H1 (cell line): ENCODE measurements around the gene OTX2. TPM values are rescaled to one million over a fixed set of nuclear protein-coding genes. Genes with fewer than 3 reads are reported as not detected.

Experiments used
- CTCF ChIA-PET: fragments of 300-600 bp; sonication (Branson Sonifier 250); formaldehyde crosslinking; loops from one replicate; lab custom pipeline; 2021; ENCODE audit not compliant: partially characterized antibody; lab: Charles Lee
- POLR2A ChIA-PET: fragments of 300-600 bp; sonication (Branson Sonifier 250); formaldehyde crosslinking; loops from one replicate; lab custom pipeline; 2021; ENCODE audit warnings: inconsistent platforms; ENCODE audit not compliant: partially characterized antibody; lab: Charles Lee
- DNase-seq, 2 experiments: peaks; one replicate each; pipeline versions ENCODE4 v3.0.0 to v3.0.0-alpha.2; 2010 to 2022; ENCODE audit warnings: low spot score in 2 of 2, low read depth in 1 of 2, mixed read lengths in 1 of 2
- FAIRE-seq: peaks from 2 replicates; lab custom pipeline; 2011; peaks lifted over from hg19 to GRCh38; lab: Jason Lieb, UNC
- H2AFZ ChIP-seq: 2 replicates; pipeline ENCODE4 v1.8.1; 2012; ENCODE audit warnings: low read length, inconsistent platforms
- H2AK5ac ChIP-seq: 2 replicates; pipeline ENCODE4 v1.6.1; 2013; ENCODE audit warnings: low read depth, low read length
- H2BK120ac ChIP-seq: replicated peaks from 2 replicates; pipeline ENCODE3; 2013; ENCODE audit warnings: low read depth, low read length, inconsistent platforms
- H2BK12ac ChIP-seq: 2 replicates; pipeline ENCODE4 v1.6.1; 2013; ENCODE audit warnings: low read depth, low read length
- H2BK15ac ChIP-seq: 2 replicates; pipeline ENCODE4 v1.6.1; 2013; ENCODE audit warnings: low read length
- H2BK20ac ChIP-seq: 2 replicates; pipeline ENCODE4 v1.6.1; 2013; ENCODE audit warnings: low read length
- H2BK5ac ChIP-seq: 2 replicates; pipeline ENCODE4 v1.6.1; 2013; ENCODE audit warnings: low read depth, low read length
- H3K14ac ChIP-seq: 2 replicates; pipeline ENCODE4 v1.6.1; 2013; ENCODE audit warnings: inconsistent platforms; ENCODE audit not compliant: insufficient read length
- H3K18ac ChIP-seq: 2 replicates; pipeline ENCODE4 v1.6.1; 2013; ENCODE audit warnings: low read length; ENCODE audit errors: extremely low read depth
- H3K23ac ChIP-seq: 2 replicates; pipeline ENCODE4 v1.6.1; 2013; ENCODE audit warnings: inconsistent platforms; ENCODE audit not compliant: insufficient read length
- H3K23me2 ChIP-seq: 2 replicates; pipeline ENCODE4 v1.6.1; 2013; ENCODE audit warnings: low read depth, low read length
- H3K27ac ChIP-seq: 2 replicates; pipeline ENCODE4 v1.6.1; 2011; ENCODE audit warnings: low read depth, low read length, inconsistent platforms
- H3K27me3 ChIP-seq, 4 experiments: replicated peaks in 1 of 4; 1 replicate in 1 of 4; 2 replicates in 3 of 4; pipeline versions ENCODE4 v1.6.1 to v1.8.1; 2011 to 2013; ENCODE audit warnings: low read length in 3 of 4, mild to moderate bottlenecking in 3 of 4, inconsistent platforms in 2 of 4, mixed read lengths in 2 of 4, moderate library complexity in 1 of 4; ENCODE audit not compliant: control insufficient read depth in 3 of 4, insufficient read depth in 3 of 4; ENCODE audit errors: extremely low read depth in 1 of 4
- H3K36me3 ChIP-seq, 4 experiments: 2 replicates each; pipeline versions ENCODE4 v1.6.1 to v1.8.1; 2011 to 2013; ENCODE audit warnings: mild to moderate bottlenecking in 4 of 4, low read length in 3 of 4, moderate library complexity in 2 of 4, control low read depth in 1 of 4, inconsistent platforms in 1 of 4; ENCODE audit not compliant: insufficient read depth in 4 of 4, control insufficient read depth in 2 of 4
- H3K4ac ChIP-seq: replicated peaks from 2 replicates; pipeline ENCODE3; 2013; ENCODE audit warnings: low read length, low read depth, mixed read lengths, inconsistent platforms; ENCODE audit not compliant: insufficient read length
- H3K4me1 ChIP-seq, 4 experiments: replicated peaks in 1 of 4; 1 replicate in 1 of 4; 2 replicates in 3 of 4; pipeline versions ENCODE4 v1.6.1 to v1.8.1; 2011 to 2013; ENCODE audit warnings: low read length in 3 of 4, inconsistent platforms in 2 of 4, mixed read lengths in 1 of 4; ENCODE audit not compliant: insufficient read depth in 4 of 4, control insufficient read depth in 3 of 4
- H3K4me2 ChIP-seq, 2 experiments: 2 replicates each; pipeline versions ENCODE4 v1.6.1 to v1.8.1; 2011 to 2013; ENCODE audit warnings: low read depth in 2 of 2, low read length in 2 of 2, control low read depth in 1 of 2, inconsistent platforms in 1 of 2, mild to moderate bottlenecking in 1 of 2; ENCODE audit not compliant: insufficient read depth in 1 of 2
- H3K4me3 ChIP-seq, 4 experiments: fragments of 200-600, 300-600 bp in 1 of 4; sonication (generic), shearing (Covaris generic), sonication (Bioruptor Twin) in 1 of 4; 2 replicates each; pipeline versions ENCODE4 v1.5.1 to v1.8.1; 2011 to 2016; ENCODE audit warnings: low read length in 4 of 4, low read depth in 3 of 4, control low read depth in 2 of 4, inconsistent platforms in 2 of 4, mild to moderate bottlenecking in 2 of 4, mixed read lengths in 1 of 4, moderate library complexity in 1 of 4; ENCODE audit not compliant: insufficient read depth in 2 of 4; ENCODE audit errors: extremely low read depth in 1 of 4
- H3K56ac ChIP-seq: replicated peaks from 2 replicates; pipeline ENCODE3; 2013; ENCODE audit warnings: low read depth, mild to moderate bottlenecking, mixed read lengths, low read length, inconsistent platforms; ENCODE audit not compliant: insufficient read length
- H3K79me1 ChIP-seq: 2 replicates; pipeline ENCODE4 v1.6.1; 2013; ENCODE audit warnings: low read depth, low read length, control low read depth
- H3K79me2 ChIP-seq, 2 experiments: 2 replicates each; pipeline versions ENCODE4 v1.6.1 to v1.8.1; 2012 to 2013; ENCODE audit warnings: low read length in 2 of 2, mild to moderate bottlenecking in 2 of 2, inconsistent platforms in 1 of 2; ENCODE audit not compliant: insufficient read depth in 2 of 2, control insufficient read depth in 1 of 2
- H3K9ac ChIP-seq, 4 experiments: replicated peaks in 1 of 4; 1 replicate in 1 of 4; 2 replicates in 3 of 4; pipeline versions ENCODE4 v1.6.1 to v1.8.1; 2011 to 2013; ENCODE audit warnings: low read depth in 3 of 4, low read length in 3 of 4, control low read depth in 2 of 4, mild to moderate bottlenecking in 2 of 4, moderate library complexity in 2 of 4, inconsistent platforms in 1 of 4; ENCODE audit errors: extremely low read depth in 1 of 4
- H3K9me3 ChIP-seq, 2 experiments: 2 replicates each; pipeline versions ENCODE4 v1.6.1 to v1.8.1; 2012 to 2013; ENCODE audit warnings: mild to moderate bottlenecking in 2 of 2, moderate library complexity in 2 of 2, control low read depth in 1 of 2, inconsistent platforms in 1 of 2, low read depth in 1 of 2, low read length in 1 of 2, mixed read lengths in 1 of 2; ENCODE audit not compliant: insufficient read depth in 2 of 2
- H4K20me1 ChIP-seq, 2 experiments: replicated peaks in 1 of 2; 2 replicates each; pipeline versions ENCODE3 to v1.8.1; 2011 to 2013; ENCODE audit warnings: inconsistent platforms in 2 of 2, low read length in 2 of 2, mild to moderate bottlenecking in 1 of 2; ENCODE audit not compliant: insufficient read depth in 2 of 2, control insufficient read depth in 1 of 2
- H4K5ac ChIP-seq: 2 replicates; pipeline ENCODE4 v1.6.1; 2013; ENCODE audit warnings: low read length, low read depth, mixed read lengths, inconsistent platforms; ENCODE audit not compliant: insufficient read length
- H4K8ac ChIP-seq: 2 replicates; pipeline ENCODE4 v1.8.0; 2013; ENCODE audit warnings: mild to moderate bottlenecking, moderate library complexity, low read length, inconsistent platforms; ENCODE audit not compliant: insufficient read depth; ENCODE audit errors: extremely low read depth
- H4K91ac ChIP-seq: replicated peaks from 2 replicates; pipeline ENCODE3; 2013; ENCODE audit warnings: low read length, mixed read lengths, inconsistent platforms; ENCODE audit not compliant: insufficient read length
- BRCA1 ChIP-seq: IDR thresholded peaks from 2 replicates; pipeline ENCODE4 v1.6.1; 2012; ENCODE audit warnings: low read depth, low read length, improper control_type of control experiment
- CEBPB ChIP-seq: IDR thresholded peaks from 2 replicates; pipeline ENCODE4 v1.6.1; 2012; ENCODE audit warnings: low read depth, low read length
- CTBP2 ChIP-seq: IDR thresholded peaks from 2 replicates; pipeline ENCODE4 v1.7.0; 2011; ENCODE audit warnings: borderline replicate concordance, mild to moderate bottlenecking, moderate library complexity, mixed read lengths, low read length; ENCODE audit not compliant: insufficient read depth, insufficient read length
- E2F6 ChIP-seq: IDR thresholded peaks from 2 replicates; pipeline ENCODE4 v1.6.1; 2012; ENCODE audit warnings: inconsistent platforms
- PHF8 ChIP-seq: fragments of 200-600 bp; sonication (generic); conservative IDR thresholded peaks from 2 replicates; pipeline ENCODE4 v1.7.1; 2012; ENCODE audit warnings: low read depth, mild to moderate bottlenecking, inconsistent platforms, low read length, moderate library complexity
- SP4 ChIP-seq: IDR thresholded peaks from 2 replicates; pipeline ENCODE4 v1.6.1; 2012; ENCODE audit warnings: low read length, inconsistent platforms
- TAF1 ChIP-seq: IDR thresholded peaks from 2 replicates; pipeline ENCODE4 v1.6.1; 2011; ENCODE audit warnings: mild to moderate bottlenecking, low read depth, low read length
- TBP ChIP-seq: IDR thresholded peaks from 2 replicates; pipeline ENCODE4 v1.6.1; 2011; ENCODE audit warnings: low read depth, low read length, improper control_type of control experiment
- WGBS, 2 experiments: shearing (Covaris generic) in 1 of 2; methylation state at CpG; one replicate each; pipeline versions ENCODE4 v1.1.6 to v1.1.7; 2013 to 2015; ENCODE audit warnings: low lambda C conversion rate in 2 of 2, mixed read lengths in 2 of 2, inconsistent platforms in 1 of 2, low coverage in 1 of 2, missing lambda C conversion rate in 1 of 2; ENCODE audit not compliant: insufficient replicate concordance in 2 of 2, insufficient coverage in 1 of 2, insufficient read length in 1 of 2; ENCODE audit errors: extremely low coverage in 1 of 2, missing lambda C conversion rate in 1 of 2; 5-methylcytosine and 5-hydroxymethylcytosine counted together
- polyA plus RNA-seq, 7 experiments: library from polyadenylated mRNA; depleted of rRNA in 3 of 7; stranded (reverse) in 5 of 7; unstranded in 2 of 7; fragments of >200 nt in 5 of 7; fragments of 200-250 nt in 2 of 7; gene quantifications; 1 replicate in 5 of 7; 2 replicates in 1 of 7; 4 replicates in 1 of 7; pipeline versions ENCODE4 v1.2.1 to v1.2.3, GENCODE V29; 2011 to 2013; ENCODE audit warnings: missing spikeins in 2 of 7, mixed read lengths in 2 of 7
- total RNA-seq: library from RNA; stranded (reverse); fragmentation: NEBNext Ultra II Directional; extraction: Animal tissue kit (Norgen Biotek cat#: 25700); gene quantifications from 2 replicates; pipeline ENCODE4 v1.2.1, GENCODE V29; 2021
- TF ChIP-seq, protein P1 (sequence below): IDR thresholded peaks from 2 replicates; pipeline ENCODE4 v1.6.1; 2011; ENCODE audit warnings: low read depth, mild to moderate bottlenecking, low read length; ENCODE audit not compliant: insufficient read depth

OTX2 gene
- total and polyA plus RNA-seq, 2 of the 8 experiments (the other 6 are each of a cell fraction or from before 2014, with no cell fraction given), result 33.9 to 155 TPM

DNA sequence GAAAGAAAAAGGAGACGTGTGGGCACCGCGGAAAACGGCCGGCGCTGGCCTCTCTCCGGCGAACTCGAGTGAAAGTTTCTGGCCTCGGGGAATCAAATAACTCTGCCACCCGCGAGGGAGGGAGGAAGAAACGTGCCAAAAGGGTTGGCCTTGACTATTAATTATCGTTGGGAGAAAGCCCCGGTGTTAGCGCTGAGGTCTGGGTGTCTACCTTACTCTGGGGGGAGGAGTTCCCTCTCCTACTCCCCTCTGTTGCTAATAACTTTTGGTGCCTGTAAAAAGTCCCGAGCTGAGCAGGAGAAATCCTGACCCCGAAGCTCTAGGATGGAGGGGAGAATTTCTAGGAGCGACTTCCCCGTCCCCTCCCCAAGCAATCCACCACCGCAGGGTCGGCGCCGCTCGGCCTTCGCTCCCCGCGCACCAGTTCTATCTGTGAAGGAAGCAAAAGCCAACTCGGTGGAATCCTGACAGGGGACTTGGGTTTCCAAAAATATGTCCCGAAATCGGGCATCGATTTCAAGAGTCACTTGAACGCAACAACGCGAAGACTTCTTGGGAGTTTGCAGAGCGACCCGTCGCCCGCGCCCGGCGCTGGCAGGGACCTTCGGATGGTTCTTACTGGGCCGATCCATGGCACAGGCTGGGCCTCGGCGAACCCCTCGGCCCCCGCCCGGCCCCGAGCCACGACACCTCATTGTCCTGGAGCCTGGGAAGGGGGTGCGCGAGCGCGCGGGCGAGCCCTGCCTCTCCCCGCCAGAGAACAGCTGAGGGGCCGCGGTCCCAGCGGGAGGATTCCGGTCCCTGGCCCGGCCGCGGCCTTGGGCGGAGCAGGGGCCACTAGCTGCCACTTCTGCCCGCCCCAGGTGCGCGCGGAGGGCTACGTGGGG is 1.7 kb downstream of the OTX2 start:
- FAIRE-seq (no peak), DNase-seq (peak in 1 of 2 experiments; percentile 78)
- peak overlapping the region; percentile 57; the same call in 1 of the 2 replicates for H2BK5ac ChIP-seq
- peak overlapping the region; percentile 80; the same call in 1 of the 2 replicates for H2BK20ac ChIP-seq
- 0% methylated on average over 55 of the region's 71 CpGs; no CpG with 5 or more reads in 1 of the 2 experiments for WGBS, 2 experiments
- H4K5ac ChIP-seq, result peak overlapping the region; percentile 18
- CTCF ChIA-PET, result no interaction called here
- peaks cover 32% of the 10 kb centered on the region for H3K23me2 ChIP-seq
- H3K23ac ChIP-seq, result no peak overlapping the region
- no peak overlapping the region for H3K56ac ChIP-seq
- peak overlapping the region; percentile 52 for H4K91ac ChIP-seq
- peaks cover 19 to 71% (median 56%) of the 10 kb centered on the region in 4 experiments; a peak in 6 of 7 replicates for H3K27me3 ChIP-seq
- H3K4me1 ChIP-seq, result peaks cover 10 to 27% (median 19%) of the 10 kb centered on the region in 4 experiments
- peaks cover 11 to 37% of the 10 kb centered on the region in 2 experiments; a peak in 3 of 4 replicates for H3K79me2 ChIP-seq
- no peak overlapping the region for H2AFZ ChIP-seq
- peak overlapping the region; percentile 65 to 90 (median 81) for H3K4me3 ChIP-seq
- peaks cover 3 to 19% (median 6%) of the 10 kb centered on the region in 4 experiments; a peak in 5 of 8 replicates for H3K36me3 ChIP-seq
- H2BK120ac ChIP-seq, result peak overlapping the region; percentile 66
- H3K18ac ChIP-seq, result peak overlapping the region; percentile 84
- no peak overlapping the region for H2BK15ac ChIP-seq
- H3K27ac ChIP-seq, result no peak overlapping the region
- POLR2A ChIA-PET, result interaction anchor here (0.7 to 8.7 kb wide), 10 partner anchors 9 to 87 kb away, joined by 3 to 71 read pairs (median 4); no protein-coding TSS in a partner anchor
- peak overlapping the region; percentile 79 for H3K4ac ChIP-seq
- peaks cover 2 to 8% of the 10 kb centered on the region in 2 experiments for H4K20me1 ChIP-seq
- H2BK12ac ChIP-seq, result peak overlapping the region; percentile 82; the same call in 1 of the 2 replicates
- no peak overlapping the region for H2AK5ac ChIP-seq
- H3K9ac ChIP-seq, result peak overlapping the region in 3 of 4 experiments; percentile 48 to 60 (median 49); a peak in 5 of 7 replicates
- peaks cover 4% of the 10 kb centered on the region; the same call in 1 of the 2 replicates for H3K79me1 ChIP-seq
- H3K4me2 ChIP-seq, result peak overlapping the region; percentile 75 to 87
- H3K9me3 ChIP-seq, result no peaks in the 10 kb centered on the region
- H3K14ac ChIP-seq, result no peak overlapping the region
- H4K8ac ChIP-seq, result peak overlapping the region; percentile 92; the same call in 1 of the 2 replicates
- TF ChIP-seq TBP (peak; percentile 26; the same call in 1 of the 2 replicates), PHF8 (peak; percentile 51; the same call in 1 of the 2 replicates), BRCA1 (no peak), CTBP2 (peak; percentile 90), TAF1 (peak; percentile 30; the same call in 1 of the 2 replicates), SP4 (no peak), CEBPB (no peak), E2F6 (0 out of 2 replicates have a peak, but pooled peaks have one; percentile 8)
- TF ChIP-seq, protein P1, sequence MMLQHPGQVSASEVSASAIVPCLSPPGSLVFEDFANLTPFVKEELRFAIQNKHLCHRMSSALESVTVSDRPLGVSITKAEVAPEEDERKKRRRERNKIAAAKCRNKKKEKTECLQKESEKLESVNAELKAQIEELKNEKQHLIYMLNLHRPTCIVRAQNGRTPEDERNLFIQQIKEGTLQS, result no peak
